Measurements from ENCODE around the gene OR13J1. TPM values are rescaled to one million over a fixed set of nuclear protein-coding genes. Genes with fewer than 3 reads are reported as not detected.

OR13J1 gene
- total RNA-seq, 1 donor from 2014 or later, result not detected

DNA sequence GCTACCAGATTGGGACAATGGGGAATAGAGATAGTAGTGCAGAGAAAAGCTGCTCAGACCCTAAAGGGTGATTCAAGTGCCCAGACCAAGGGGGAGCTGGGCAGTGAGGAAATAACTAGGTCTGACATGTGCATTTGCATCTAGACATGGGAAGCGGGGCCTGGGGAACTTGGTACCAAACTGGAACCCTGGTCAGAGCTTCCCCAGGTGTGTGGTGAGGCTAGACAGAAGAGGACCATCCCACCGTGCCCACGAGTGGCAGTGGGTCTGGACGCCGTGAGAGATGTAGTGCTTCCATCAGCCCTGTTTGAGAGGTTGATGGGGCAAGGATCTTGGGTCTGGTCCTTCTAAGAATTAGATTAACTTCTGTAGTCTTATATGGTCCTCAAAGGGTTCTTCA lies 33.6 kb downstream of the OR13J1 start:
- DNase-seq (ENCODE audit: low spot score in 2 of 2) (no peak), FAIRE-seq (no peak)

DNA sequence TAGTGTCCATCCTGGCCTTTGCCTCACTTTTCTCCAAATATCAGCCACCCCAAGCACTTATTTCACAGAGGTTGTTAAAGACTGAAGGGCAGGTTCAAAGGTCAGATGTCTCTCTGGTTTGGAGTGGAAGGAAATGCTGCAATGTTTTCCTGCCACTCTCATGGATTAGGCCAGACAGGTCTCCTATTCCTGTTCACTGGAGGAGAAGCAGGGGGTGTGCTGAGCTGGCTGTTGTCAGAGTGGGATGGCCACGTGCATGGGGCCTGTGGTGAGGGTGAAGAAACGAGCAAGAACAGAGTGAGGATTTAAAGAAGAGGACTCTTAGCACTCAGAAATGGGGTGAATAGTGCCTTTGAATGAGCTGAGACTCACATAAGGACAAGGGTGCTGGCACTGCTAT lies 34.4 kb downstream of the OR13J1 start:
- DNase-seq (ENCODE audit: low spot score in 2 of 2) (no peak), FAIRE-seq (no peak)

DNA sequence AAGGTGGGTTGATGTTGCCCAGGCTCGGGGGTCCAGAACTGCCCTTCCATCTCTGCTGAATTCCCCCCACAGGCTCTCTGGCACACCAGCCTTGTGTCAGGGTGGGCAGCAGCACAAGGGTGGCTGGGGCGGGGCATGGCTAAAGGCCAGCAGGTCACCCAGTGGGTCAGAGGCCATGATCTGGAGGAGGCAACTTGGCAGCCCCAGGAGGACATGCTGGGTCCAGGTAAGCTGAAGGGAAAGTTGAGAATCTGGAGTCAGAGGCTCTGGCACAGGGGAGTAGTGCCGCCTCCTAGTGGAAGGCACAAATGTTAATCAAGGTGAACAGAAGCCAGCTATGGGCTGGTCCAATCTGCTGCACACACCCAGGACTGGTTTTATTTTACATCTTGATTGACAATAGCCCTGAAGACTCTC lies 35.0 kb downstream of the OR13J1 start:
- DNase-seq (ENCODE audit: low spot score in 2 of 2), result no peak

DNA sequence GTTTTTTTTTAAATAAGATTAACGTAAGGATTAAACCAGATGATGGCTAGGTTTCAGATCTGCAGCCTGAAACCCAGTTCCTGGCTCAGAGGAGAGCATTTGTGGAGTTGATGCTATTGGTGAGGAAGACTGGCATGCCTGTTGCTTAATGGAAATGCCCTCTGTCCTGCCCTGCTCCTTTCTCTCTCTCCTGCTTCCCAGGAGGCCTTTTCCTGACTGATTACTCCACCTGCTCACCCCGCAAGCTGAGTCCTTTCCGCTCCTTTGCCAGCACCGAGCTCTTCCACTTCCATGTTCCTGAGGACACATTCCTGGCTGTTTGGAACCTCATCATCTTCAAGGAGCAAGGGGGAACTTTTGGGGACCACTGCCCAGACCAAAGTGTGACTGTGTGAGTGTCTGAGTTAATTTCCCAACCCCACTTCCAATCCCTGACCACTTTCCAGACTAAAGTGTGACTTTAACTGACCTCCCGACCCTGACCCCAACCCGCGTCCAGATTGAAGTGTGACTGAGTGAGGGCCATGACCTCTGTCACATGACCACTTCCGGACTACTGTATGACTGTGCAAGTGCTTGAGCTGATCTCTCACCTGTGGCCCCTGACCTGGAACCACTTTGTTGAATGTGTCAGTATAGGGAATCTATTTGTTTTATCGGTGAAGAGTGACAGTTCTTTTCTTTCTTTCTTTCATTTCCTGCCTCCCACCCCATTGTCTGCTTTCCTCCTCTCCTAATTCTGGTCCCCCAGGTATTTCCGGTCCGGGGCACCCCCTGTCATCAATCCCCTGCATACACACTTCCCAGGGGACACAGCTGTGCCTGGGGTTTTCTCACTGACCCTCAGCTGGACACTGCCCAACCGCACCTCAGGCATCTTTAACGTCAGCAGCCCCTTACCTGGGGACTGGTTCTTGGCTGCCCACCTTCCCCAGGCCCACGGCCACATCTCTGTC lies 35.7 kb downstream of the OR13J1 start:
- DNase-seq (ENCODE audit: low spot score in 2 of 2), result no peak
- FAIRE-seq, result no peak

More for the DNA sequence above, 35.0 kb downstream of the OR13J1 start:
- no peak for FAIRE-seq

DNA sequence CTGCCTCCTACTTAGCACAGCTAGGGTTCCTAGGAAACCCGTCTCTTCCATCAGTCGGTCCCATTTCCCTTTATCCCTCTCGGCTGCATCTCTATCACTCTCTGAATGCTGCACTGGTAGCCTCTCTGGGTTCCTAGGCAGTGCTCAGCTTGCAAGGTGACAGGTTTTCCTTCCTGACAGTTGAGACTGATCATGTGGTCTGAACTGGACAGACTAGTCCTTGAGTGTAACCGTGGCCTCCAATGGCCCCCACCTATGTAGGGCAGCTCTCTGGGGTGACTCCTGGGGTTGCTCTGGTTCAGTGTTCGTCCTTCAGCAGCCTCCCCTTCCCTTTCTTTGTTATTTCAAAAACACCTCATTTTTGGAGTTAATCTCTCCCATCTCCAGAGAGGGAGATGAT lies 37.4 kb downstream of the OR13J1 start:
- no peak for FAIRE-seq

DNA sequence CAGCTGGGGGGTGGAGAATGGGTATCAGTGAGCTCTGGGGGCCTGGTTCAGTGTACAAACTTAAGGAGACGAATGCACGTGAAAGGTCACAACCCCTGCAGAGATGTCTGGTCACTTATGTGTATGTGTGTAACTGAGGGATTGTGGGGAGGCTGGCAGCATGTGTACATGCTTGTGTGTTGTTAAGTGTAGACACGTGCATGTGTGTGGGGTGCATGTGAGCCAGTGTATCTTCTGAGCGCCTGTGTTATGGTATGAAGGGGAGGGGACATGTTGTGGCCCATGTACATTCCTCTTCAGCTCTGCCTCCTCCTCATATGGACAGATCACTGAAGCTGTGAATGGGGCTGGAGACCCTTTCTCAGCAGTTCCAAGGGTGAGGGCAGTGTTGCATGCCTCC lies 39.2 kb downstream of the OR13J1 start:
- no peak for DNase-seq (ENCODE audit: low spot score in 2 of 2)
- FAIRE-seq, result no peak

More for the DNA sequence above, 37.4 kb downstream of the OR13J1 start:
- DNase-seq (ENCODE audit: low spot score in 2 of 2), result no peak

DNA sequence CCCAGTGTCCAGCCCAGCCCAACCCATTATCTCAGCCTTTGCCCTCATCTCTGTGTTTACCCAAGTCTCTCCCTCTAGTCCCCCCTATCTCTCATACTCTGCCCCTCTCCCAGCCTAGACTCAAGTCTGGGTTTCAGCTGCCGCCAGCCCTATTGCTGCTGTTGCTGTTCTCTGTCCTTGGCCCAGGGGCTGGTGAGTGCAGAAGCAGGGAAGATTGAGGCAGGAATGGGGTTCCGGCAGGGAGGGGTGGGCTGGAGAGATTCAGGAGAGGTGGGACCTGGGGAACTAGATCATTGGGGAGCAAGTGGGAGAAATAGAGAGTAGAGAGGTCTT lies 40.5 kb downstream of the OR13J1 start:
- no peak for DNase-seq (ENCODE audit: low spot score in 2 of 2)
- no peak for FAIRE-seq

DNA sequence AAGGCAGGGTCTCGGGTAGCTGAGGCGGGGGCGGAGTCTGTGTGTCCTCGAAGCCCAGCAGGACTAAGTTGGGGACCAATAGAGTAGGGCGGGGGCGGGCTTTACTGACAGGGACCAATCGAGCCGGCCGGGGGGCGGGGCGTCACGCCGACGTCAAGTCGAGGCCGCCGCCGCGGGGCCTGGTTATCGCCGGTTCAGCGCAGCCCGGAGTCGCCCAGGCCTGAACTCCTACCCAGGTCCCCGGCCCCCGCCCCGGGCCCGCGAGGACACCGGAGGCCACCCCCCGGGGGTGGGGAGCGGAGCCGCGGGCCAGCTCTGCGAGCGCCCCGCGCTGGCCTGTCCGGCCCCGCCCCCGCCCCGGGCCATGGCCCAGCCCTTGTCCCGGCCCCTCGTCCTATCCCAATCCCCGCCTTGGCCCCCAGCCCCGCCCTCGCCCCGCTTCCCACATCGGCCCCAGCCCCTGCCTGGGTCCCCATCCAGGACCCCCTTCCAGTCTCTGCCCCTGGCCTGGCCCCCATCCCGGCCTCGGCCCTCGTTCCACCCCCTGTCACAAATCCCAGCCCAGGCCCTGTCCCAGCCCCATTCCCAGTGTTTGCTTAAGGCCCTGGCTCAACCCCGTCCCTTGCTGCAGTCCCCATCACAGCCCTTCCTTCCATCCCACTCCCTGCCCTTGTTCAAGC lies 41.0 kb downstream of the OR13J1 start, which contains the start of gene TMEM8B:
Gene TMEM8B (plus strand): TSS at position 145 of the 680 bp plus-strand sequence. CDS start 220 bp downstream, at position 365.
- FAIRE-seq, result no peak
- DNase-seq (ENCODE audit: low spot score in 2 of 2), result peak; percentile 91 to 97

DNA sequence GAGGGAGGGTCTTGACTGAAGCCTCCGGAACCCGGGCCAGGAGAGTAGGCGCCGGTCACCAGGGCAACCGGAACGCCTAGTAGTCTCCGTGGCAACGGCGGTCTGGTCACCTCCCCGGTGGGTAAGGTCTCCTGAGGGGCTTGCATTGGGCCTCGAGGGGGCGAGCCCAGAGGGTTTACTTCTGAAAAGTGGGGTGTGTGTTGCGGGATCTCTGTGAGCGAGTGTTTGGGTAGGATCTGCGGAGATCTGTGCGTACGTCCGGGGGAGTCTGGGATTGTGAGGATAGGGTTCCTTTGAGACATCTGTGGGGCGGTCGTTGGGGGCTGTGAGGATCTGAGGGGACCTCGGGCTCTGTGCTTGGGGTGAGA lies 41.5 kb downstream of the OR13J1 start, which contains the start of gene FAM221B:
Gene FAM221B (minus strand): TSS at position 17 of the 368 bp plus-strand sequence. CDS start 2,571 bp downstream, outside the sequence.
- no peak for FAIRE-seq
- no peak for DNase-seq (ENCODE audit: low spot score in 2 of 2)

DNA sequence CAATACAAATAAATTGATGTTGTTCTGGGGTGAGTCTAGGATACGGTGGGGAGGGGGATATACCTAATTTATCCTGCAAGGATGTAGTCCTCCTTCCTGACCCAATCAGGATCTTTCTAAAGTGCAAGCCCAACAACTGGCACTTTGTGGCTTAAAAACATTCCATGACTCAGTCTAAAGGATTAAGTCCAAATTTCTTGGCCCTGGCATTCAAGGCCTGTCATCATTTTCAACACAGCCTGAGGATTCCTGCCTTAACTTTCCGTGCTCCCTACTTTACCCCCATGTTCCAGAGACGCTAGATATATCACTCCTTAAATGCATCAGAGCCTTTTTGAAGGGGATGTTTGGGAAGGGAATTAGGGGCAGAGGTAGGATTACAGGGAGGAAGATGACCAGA lies 42.7 kb downstream of the OR13J1 start:
- DNase-seq (ENCODE audit: low spot score in 2 of 2) (no peak), FAIRE-seq (no peak)

DNA sequence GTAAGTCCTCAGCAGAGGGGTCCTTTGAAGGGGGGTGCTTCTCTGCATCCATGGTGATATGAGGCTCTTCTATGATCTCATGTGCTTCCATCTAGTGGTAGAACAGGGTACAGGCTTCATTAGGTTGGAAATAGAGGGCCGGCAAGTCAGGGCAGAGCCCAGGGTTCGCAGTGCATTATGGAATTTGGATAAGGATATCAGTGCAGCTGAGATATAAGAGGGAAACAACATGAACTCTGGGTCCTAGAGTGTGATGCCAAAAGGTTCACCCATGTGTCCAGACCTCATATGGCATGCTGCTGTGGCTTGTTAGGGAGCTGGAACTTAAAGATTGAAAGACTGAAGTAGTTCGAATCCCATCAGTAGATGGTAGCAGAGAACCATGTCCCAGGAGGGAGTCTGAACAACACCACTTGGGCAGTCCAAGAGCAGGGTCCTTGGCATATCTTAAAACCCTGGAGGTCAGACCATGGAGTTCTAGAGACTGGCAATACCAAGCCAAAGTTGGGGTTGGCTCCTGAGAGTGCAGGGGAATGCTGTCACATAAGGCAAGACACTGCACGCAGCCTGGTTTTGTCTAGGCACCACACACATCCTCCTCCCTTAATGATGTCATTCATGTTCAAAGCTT lies 44.0 kb downstream of the OR13J1 start:
- no peak for FAIRE-seq
- DNase-seq (ENCODE audit: low spot score in 2 of 2), result peak in 1 of 2 donors; percentile 47

DNA sequence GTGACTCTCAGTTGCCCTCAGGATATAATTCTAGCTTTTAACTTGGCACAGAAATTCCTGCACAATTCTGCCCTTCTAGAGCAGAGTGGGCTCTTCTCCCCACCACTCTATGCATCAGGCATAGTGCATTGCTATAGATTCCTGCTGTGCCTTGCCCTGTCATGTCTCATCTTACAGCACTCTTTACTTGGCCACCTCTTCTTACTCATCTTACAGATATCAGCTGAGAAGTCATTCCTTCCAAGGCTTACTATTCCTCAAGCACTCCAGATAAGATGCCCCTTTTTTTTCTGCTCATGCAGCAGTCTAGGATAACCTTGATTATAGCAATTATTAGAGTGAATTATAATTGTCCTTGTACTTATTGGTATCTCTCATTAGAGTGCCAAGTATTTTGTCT lies 47.3 kb downstream of the OR13J1 start:
- FAIRE-seq, result no peak
- no peak for DNase-seq (ENCODE audit: low spot score in 2 of 2)

DNA sequence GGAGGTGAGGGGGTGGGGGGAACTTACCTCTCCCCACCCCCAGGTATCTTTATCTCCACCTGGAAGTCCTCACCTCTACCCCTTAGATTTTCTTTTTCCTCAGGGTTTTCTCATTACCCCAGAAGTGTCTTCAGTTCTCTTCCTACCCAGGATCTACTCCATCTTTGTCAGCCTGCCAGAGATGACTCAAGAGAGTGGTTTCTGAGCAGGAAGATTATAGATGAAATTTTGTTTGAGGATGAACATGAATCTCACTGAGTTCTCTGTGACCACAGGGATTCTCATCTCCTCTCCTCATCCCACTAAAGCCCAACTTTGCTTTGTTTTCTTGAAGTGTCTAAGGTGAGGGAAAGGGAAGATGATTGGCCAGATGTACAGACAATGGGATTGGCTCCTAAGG lies 50.1 kb downstream of the OR13J1 start:
- DNase-seq (ENCODE audit: low spot score in 2 of 2), result no peak
- FAIRE-seq, result no peak

Other genes with a start within 250 kb of the OR13J1 start
- gene SIT1, start 219.5 kb downstream of the OR13J1 start, total RNA-seq, result not detected
- 133,388 TPM for gene RMRP, start 212.4 kb downstream of the OR13J1 start, total RNA-seq
- gene CCDC107, start 212.1 kb downstream of the OR13J1 start, total RNA-seq, result 10.6 TPM
- gene ARHGEF39, start 205.2 kb downstream of the OR13J1 start, total RNA-seq, result 0.41 TPM
- gene CA9, start 196.5 kb downstream of the OR13J1 start, total RNA-seq, result 0.82 TPM
- gene TPM2, start 180.5 kb downstream of the OR13J1 start, total RNA-seq, result 11.0 TPM
- gene TLN1, start 138.2 kb downstream of the OR13J1 start, total RNA-seq, result 16.3 TPM
- 30.6 TPM for gene CREB3, start 137.7 kb downstream of the OR13J1 start, total RNA-seq
- gene GBA2, start 121.2 kb downstream of the OR13J1 start, total RNA-seq, result 48.9 TPM
- gene RGP1, start 121.1 kb downstream of the OR13J1 start, total RNA-seq, result 10.2 TPM
- gene MSMP, start 116.1 kb downstream of the OR13J1 start, total RNA-seq, result 0.41 TPM
- gene NPR2, start 78.8 kb downstream of the OR13J1 start, total RNA-seq, result 11.0 TPM
- gene SPAG8, start 58.1 kb downstream of the OR13J1 start, total RNA-seq, result 2.9 TPM
- 9.0 TPM for gene HINT2, start 55.4 kb downstream of the OR13J1 start, total RNA-seq
- not detected for gene FAM221B, start 41.7 kb downstream of the OR13J1 start, total RNA-seq
- 4.1 TPM for gene TMEM8B, start 41.2 kb downstream of the OR13J1 start, total RNA-seq
- 0.82 TPM for gene HRCT1, start 35.8 kb upstream of the OR13J1 start, total RNA-seq
- gene SPAAR, start 39.1 kb upstream of the OR13J1 start, total RNA-seq, result 0.41 TPM
- gene OR2S2, start 87.8 kb upstream of the OR13J1 start, total RNA-seq, result not detected
- 7.3 TPM for gene RECK, start 166.5 kb upstream of the OR13J1 start, total RNA-seq

Measured in frontal cortex (tissue), 4 donors.